CD4-positive, alpha-beta T cell (primary cell): Measurements from ENCODE around the gene WWC2. TPM values are rescaled to one million over a fixed set of nuclear protein-coding genes. Genes with fewer than 3 reads are reported as not detected.

ENCODE experiments used
- ATAC-seq: fragments of 200-7000 bp; cut with Tn5 transposase; one replicate; pipeline ENCODE4 v1.10.0; 2022; ENCODE audit warnings: mild to moderate bottlenecking; ENCODE audit not compliant: poor library complexity
- CTCF ChIA-PET: fragments of 350-600 bp; sonication (Branson Sonifier 250); formaldehyde crosslinking; loops from one replicate; lab custom pipeline; 2021; ENCODE audit warnings: antibody characterized with exemption, inconsistent platforms; lab: Charles Lee
- POLR2A ChIA-PET: fragments of 350-600 bp; sonication (Branson Sonifier 250); formaldehyde crosslinking; loops from one replicate; lab custom pipeline; 2021; ENCODE audit warnings: antibody characterized with exemption, inconsistent platforms; lab: Charles Lee
- DNase-seq, 14 experiments: peaks; one replicate each; pipeline ENCODE4 v3.0.0-alpha.2; 2013 to 2020; ENCODE audit warnings: mixed read lengths in 2 of 14
- H3K27ac ChIP-seq, 2 donors: one replicate each; pipeline versions ENCODE4 v1.5.1 to v1.7.0; 2013; ENCODE audit warnings: low read length in 2 of 2, low read depth in 1 of 2, mild to moderate bottlenecking in 1 of 2
- H3K27me3 ChIP-seq, 2 experiments: 1 replicate in 1 of 2; 2 replicates in 1 of 2; pipeline versions ENCODE4 v1.6.1 to v1.7.0; 2013; ENCODE audit warnings: low read length in 2 of 2, control low read depth in 1 of 2, mild to moderate bottlenecking in 1 of 2, moderate library complexity in 1 of 2; ENCODE audit not compliant: insufficient read depth in 2 of 2, control insufficient read depth in 1 of 2
- H3K36me3 ChIP-seq: one replicate; pipeline ENCODE4 v1.6.1; 2013; ENCODE audit warnings: low read length, control low read depth; ENCODE audit not compliant: insufficient read depth
- H3K4me1 ChIP-seq: one replicate; pipeline ENCODE4 v1.6.1; 2013; ENCODE audit warnings: low read length, control low read depth; ENCODE audit not compliant: insufficient read depth
- H3K4me3 ChIP-seq: one replicate; pipeline ENCODE4 v1.5.1; 2013; ENCODE audit warnings: mild to moderate bottlenecking, low read length, moderate library complexity
- H3K9me3 ChIP-seq, 2 experiments: 1 replicate in 1 of 2; 2 replicates in 1 of 2; pipeline versions ENCODE4 v1.6.1 to v1.7.0; 2013; ENCODE audit warnings: low read length in 2 of 2, mild to moderate bottlenecking in 2 of 2, control low read depth in 1 of 2, moderate library complexity in 1 of 2; ENCODE audit not compliant: control insufficient read depth in 1 of 2, insufficient read depth in 1 of 2
- H3K27ac Mint-ChIP-seq: one replicate; pipeline ENCODE4 v1.8.0; 2020; ENCODE audit warnings: mixed read lengths
- H3K27me3 Mint-ChIP-seq: one replicate; pipeline ENCODE4 v1.8.0; 2021; ENCODE audit warnings: mixed read lengths
- H3K36me3 Mint-ChIP-seq: one replicate; pipeline ENCODE4 v1.8.0; 2021; ENCODE audit warnings: low read depth, mixed read lengths
- H3K4me1 Mint-ChIP-seq: one replicate; pipeline ENCODE4 v1.8.0; 2021; ENCODE audit warnings: low read depth, mixed read lengths
- H3K4me3 Mint-ChIP-seq: one replicate; pipeline ENCODE4 v1.8.0; 2020; ENCODE audit warnings: mild to moderate bottlenecking, mixed read lengths
- H3K9me3 Mint-ChIP-seq: one replicate; pipeline ENCODE4 v1.8.0; 2020; ENCODE audit warnings: mixed read lengths
- CTCF ChIP-seq: fragments of 200-600 bp; IDR thresholded peaks from one replicate; pipeline ENCODE4 v1.8.0; 2022; ENCODE audit warnings: antibody characterized with exemption, mild to moderate bottlenecking
- intact Hi-C, 2 experiments: fragments of 100-400 bp; cut with DNase I in 1 of 2; cut with micrococcal nuclease in 1 of 2; formaldehyde crosslinking; loops; one replicate each; pipeline versions ENCODE4 v1.15.1 to v1.9.0; 2023 to 2025; cut with DNase I, micrococcal nuclease
- total RNA-seq, 174 experiments: library from RNA in 2 of 174; stranded (reverse) in 2 of 174; gene quantifications; one replicate each; pipeline ENCODE4 v1.2.3 and lab custom pipeline; 2021 to 2026

The WWC2 gene
- total RNA-seq, 2 experiments from 2014 or later: 4.1 to 4.9 TPM

- H3K9me3 Mint-ChIP-seq: no peaks in the 10 kb centered on the region
- POLR2A ChIA-PET: no interaction called here
Measured at GRCh38 chr4:183195534-183195933, 96.5 kb downstream of the WWC2 start.

GRCh38 chr4:183197140-183197539, 98.1 kb downstream of the WWC2 start:
- Histone ChIP-seq H3K4me1 (no peaks in the 10 kb centered on the region), H3K9me3 (no peaks in the 10 kb centered on the region), H3K27ac (no peak overlapping the region), H3K36me3 (no peaks in the 10 kb centered on the region), H3K4me3 (no peak overlapping the region), H3K27me3 (peaks cover 0 to 1% of the 10 kb centered on the region in 2 experiments)
- TF ChIP-seq CTCF: no peak
- Mint-ChIP-seq H3K4me1 (no peaks in the 10 kb centered on the region), H3K9me3 (no peaks in the 10 kb centered on the region), H3K27me3 (no peaks in the 10 kb centered on the region), H3K36me3 (no peaks in the 10 kb centered on the region), H3K4me3 (no peak overlapping the region), H3K27ac (no peak overlapping the region)
- CTCF ChIA-PET: no interaction called here
- POLR2A ChIA-PET: no interaction called here
- ATAC-seq (no peak), DNase-seq (no peak)
- intact Hi-C loops: no loop called here

More at GRCh38 chr4:183195534-183195933, 96.5 kb downstream of the WWC2 start:
- CTCF ChIA-PET: no interaction called here
- Histone ChIP-seq H3K9me3 (no peaks in the 10 kb centered on the region), H3K27me3 (peaks cover 0 to 3% of the 10 kb centered on the region in 2 experiments), H3K4me1 (no peaks in the 10 kb centered on the region), H3K27ac (no peak overlapping the region), H3K4me3 (no peak overlapping the region), H3K36me3 (no peaks in the 10 kb centered on the region)
- Mint-ChIP-seq H3K27me3 (no peaks in the 10 kb centered on the region), H3K27ac (no peak overlapping the region), H3K4me1 (no peaks in the 10 kb centered on the region), H3K4me3 (no peak overlapping the region), H3K36me3 (no peaks in the 10 kb centered on the region)
- DNase-seq: no peak
- ATAC-seq: no peak
- no peak for TF ChIP-seq CTCF
- intact Hi-C loops: no loop called here

GRCh38 chr4:183200453-183200852, 101.4 kb downstream of the WWC2 start:
- DNase-seq (no peak), ATAC-seq (no peak)
- intact Hi-C loops: no loop called here
- POLR2A ChIA-PET: no interaction called here
- Mint-ChIP-seq H3K4me3 (no peak overlapping the region), H3K36me3 (no peaks in the 10 kb centered on the region), H3K27me3 (no peaks in the 10 kb centered on the region), H3K4me1 (no peaks in the 10 kb centered on the region), H3K9me3 (no peaks in the 10 kb centered on the region), H3K27ac (no peak overlapping the region)
- H3K4me3 ChIP-seq: no peak overlapping the region
- no peaks in the 10 kb centered on the region for H3K36me3 ChIP-seq
- CTCF ChIA-PET: no interaction called here
- no peaks in the 10 kb centered on the region for H3K9me3 ChIP-seq
- no peaks in the 10 kb centered on the region for H3K4me1 ChIP-seq
- H3K27ac ChIP-seq: no peak overlapping the region
- H3K27me3 ChIP-seq: peaks cover 0 to 2% of the 10 kb centered on the region in 2 experiments
- no peak for TF ChIP-seq CTCF
